ENCODE data around the gene SLC35F4. TPM values are rescaled to one million over a fixed set of nuclear protein-coding genes. Genes with fewer than 3 reads are reported as not detected.
A peak's percentile ranks its signal among the peaks of the same experiment; 100 is the strongest.

The SLC35F4 gene
- total and polyA plus RNA-seq, 2 of the 8 experiments (the other 6 are each of a cell fraction or from before 2014, with no cell fraction given), result not detected

GRCh38 chr14:57809808-57810207 lies 56.1 kb downstream of the SLC35F4 start:
- Histone ChIP-seq H2BK20ac (ENCODE audit: low read length) (no peak overlapping the region), H3K23me2 (ENCODE audit: low read depth, low read length) (no peaks in the 10 kb centered on the region), H2BK15ac (ENCODE audit: low read length) (no peak overlapping the region), H3K9ac (replicated peaks in 1 of 4; ENCODE audit: extremely low read depth in 1 of 4, low read depth in 3 of 4, low read length in 3 of 4) (no peak overlapping the region), H2BK12ac (ENCODE audit: low read depth, low read length) (no peak overlapping the region), H3K4me3 (ENCODE audit: extremely low read depth in 1 of 4, insufficient read depth in 2 of 4, low read depth in 3 of 4, low read length in 4 of 4) (no peak overlapping the region), H3K4ac (replicated peaks; ENCODE audit: insufficient read length, low read depth, low read length) (no peak overlapping the region), H2AK5ac (ENCODE audit: low read depth, low read length) (no peak overlapping the region), H4K20me1 (replicated peaks in 1 of 2; ENCODE audit: control insufficient read depth in 1 of 2, insufficient read depth in 2 of 2, low read length in 2 of 2) (no peaks in the 10 kb centered on the region), H4K5ac (ENCODE audit: insufficient read length, low read depth, low read length) (no peak overlapping the region), H2AFZ (ENCODE audit: low read length) (0 out of 2 replicates have a peak overlapping the region, but pooled peaks have one; percentile 18), H2BK5ac (ENCODE audit: low read depth, low read length) (no peak overlapping the region), H3K4me1 (replicated peaks in 1 of 4; ENCODE audit: control insufficient read depth in 3 of 4, insufficient read depth in 4 of 4, low read length in 3 of 4) (peaks cover 0 to 3% (median 0%) of the 10 kb centered on the region in 4 experiments; a peak in 1 of 7 replicates), H3K23ac (ENCODE audit: insufficient read length) (no peak overlapping the region), H3K9me3 (ENCODE audit: insufficient read depth in 2 of 2, low read depth in 1 of 2, low read length in 1 of 2) (peaks cover 0 to 2% of the 10 kb centered on the region in 2 experiments; a peak in 1 of 4 replicates), H3K79me2 (ENCODE audit: control insufficient read depth in 1 of 2, insufficient read depth in 2 of 2, low read length in 2 of 2) (no peaks in the 10 kb centered on the region), H3K27me3 (replicated peaks in 1 of 4; ENCODE audit: control insufficient read depth in 3 of 4, extremely low read depth in 1 of 4, insufficient read depth in 3 of 4, low read length in 3 of 4) (no peaks in the 10 kb centered on the region), H3K79me1 (ENCODE audit: low read depth, low read length) (no peaks in the 10 kb centered on the region), H4K8ac (ENCODE audit: extremely low read depth, insufficient read depth, low read length) (no peak overlapping the region), H3K14ac (ENCODE audit: insufficient read length) (no peak overlapping the region), H4K91ac (replicated peaks; ENCODE audit: insufficient read length, low read length) (no peak overlapping the region), H3K36me3 (ENCODE audit: control insufficient read depth in 2 of 4, insufficient read depth in 4 of 4, low read length in 3 of 4) (no peaks in the 10 kb centered on the region), H3K4me2 (ENCODE audit: insufficient read depth in 1 of 2, low read depth in 2 of 2, low read length in 2 of 2) (no peak overlapping the region), H3K18ac (ENCODE audit: extremely low read depth, low read length) (no peak overlapping the region), H2BK120ac (replicated peaks; ENCODE audit: low read depth, low read length) (no peak overlapping the region), H3K56ac (replicated peaks; ENCODE audit: insufficient read length, low read depth, low read length) (no peak overlapping the region), H3K27ac (ENCODE audit: low read depth, low read length) (no peak overlapping the region)
- DNase-seq (ENCODE audit: low read depth in 1 of 2, low spot score in 2 of 2), result no peak
- 74% methylated on average over 1 of the region's 1 CpG; no CpG with 5 or more reads in 1 of the 2 experiments for WGBS, 2 experiments (ENCODE audit: extremely low coverage in 1 of 2, insufficient coverage in 1 of 2, insufficient read length in 1 of 2, insufficient replicate concordance in 2 of 2, low coverage in 1 of 2, low lambda C conversion rate in 2 of 2, missing lambda C conversion rate in 1 of 2)
- POLR2A ChIA-PET (ENCODE audit: partially characterized antibody), result no interaction called here
- FAIRE-seq, result no peak
- no peak for TF ChIP-seq KDM5A (IDR thresholded peaks at IDR 0.05; ENCODE audit: low read length)
- no peak for TF ChIP-seq EZH2 (IDR thresholded peaks at IDR 0.05; ENCODE audit: low read depth, low read length, severe bottlenecking)
- TF ChIP-seq RNF2 (IDR thresholded peaks at IDR 0.05; ENCODE audit: borderline replicate concordance, low read depth, low read length, missing control alignments, poor library complexity, severe bottlenecking), result no peak
- TF ChIP-seq JUND (IDR thresholded peaks at IDR 0.05; ENCODE audit: low read length), result no peak
- no peak for TF ChIP-seq SIX5 (IDR thresholded peaks at IDR 0.05; ENCODE audit: low read depth, low read length)
- no peak for TF ChIP-seq TAF1 (IDR thresholded peaks at IDR 0.05; ENCODE audit: low read depth, low read length)
- no peak for TF ChIP-seq GTF2F1 (IDR thresholded peaks at IDR 0.05; ENCODE audit: borderline replicate concordance, low read depth, low read length)
- TF ChIP-seq TEAD4 (IDR thresholded peaks at IDR 0.05; ENCODE audit: low read depth, low read length), result no peak
- CTCF ChIA-PET (ENCODE audit: partially characterized antibody), result interaction anchor here (0.8 to 1.1 kb wide), 2 partner anchors 11 to 12 kb away, joined by 3 read pairs; no protein-coding TSS in a partner anchor
